ENCODE results near the gene KLHL17. TPM values are rescaled to one million over a fixed set of nuclear protein-coding genes. Genes with fewer than 3 reads are reported as not detected.

KLHL17 gene
- total and polyA plus RNA-seq, 9 of the 15 experiments (the other 6 are each of a cell fraction or from before 2014, with no cell fraction given) = 0.14 to 84.8 (median 13.0) TPM

GRCh38 chr1:998995-999724, 38.8 kb downstream of the KLHL17 start (continued):
- no peak for TF ChIP-seq ZHX1 (conservative IDR thresholded peaks at IDR 0.05; ENCODE audit: low read length)
- peak; percentile 37 to 69; a peak in 3 of 4 replicates for TF ChIP-seq UBTF (IDR thresholded peaks at IDR 0.05; ENCODE audit: borderline replicate concordance in 1 of 2, low read depth in 2 of 2, low read length in 2 of 2)
- TF ChIP-seq TFAP4 (CRISPR knock-in tag; IDR thresholded peaks at IDR 0.05; ENCODE audit: borderline replicate concordance) = peak; percentile 59; the same call in 1 of the 2 replicates
- peak; percentile 43; the same call in 1 of the 2 replicates for TF ChIP-seq SMAD4 (CRISPR knock-in tag; conservative IDR thresholded peaks at IDR 0.05)
- TF ChIP-seq MAFK (IDR thresholded peaks at IDR 0.05; ENCODE audit: low read length) = no peak
- no peak for TF ChIP-seq NCOA4 (IDR thresholded peaks at IDR 0.05; ENCODE audit: partially characterized antibody)
- no peak for TF ChIP-seq THRAP3 (IDR thresholded peaks at IDR 0.05; ENCODE audit: borderline replicate concordance)
- TF ChIP-seq WHSC1 (IDR thresholded peaks at IDR 0.05; ENCODE audit: low read length) = no peak
- TF ChIP-seq SMAD1 (IDR thresholded peaks at IDR 0.05; ENCODE audit: low read depth, low read length, partially characterized antibody) = no peak
- no peak for TF ChIP-seq ZBTB34 (CRISPR knock-in tag; IDR thresholded peaks at IDR 0.05)
- no peak for TF ChIP-seq MLX (CRISPR knock-in tag; conservative IDR thresholded peaks at IDR 0.05)
- 0 out of 2 replicates have a peak, but pooled peaks have one; percentile 50 for TF ChIP-seq RB1 (IDR thresholded peaks at IDR 0.05; ENCODE audit: low read depth)
- TF ChIP-seq SFPQ (IDR thresholded peaks at IDR 0.05; ENCODE audit: low read depth, low read length) = no peak
- peak; percentile 5; the same call in 1 of the 2 replicates for TF ChIP-seq TEAD4 (IDR thresholded peaks at IDR 0.05; ENCODE audit: low read length)
- no peak for TF ChIP-seq TEAD4 (CRISPR knock-in tag; IDR thresholded peaks at IDR 0.05; ENCODE audit: borderline replicate concordance)
- peak in 1 of 2 experiments; percentile 25; a peak in 1 of 3 replicates for TF ChIP-seq CBX3 (IDR thresholded peaks at IDR 0.05; ENCODE audit: borderline replicate concordance in 1 of 2, low read length in 2 of 2)
